Activated naive CD4-positive, alpha-beta T cell treated with Interleukin-2 at 50 U/mL for 16 hours (primary cell): ENCODE results near the gene FOXI3.
"Not testable (repeated sequence)": the region's sequence is repeated elsewhere in the genome, so short reads cannot be mapped to it uniquely, and the experiment has no call there.

Source experiments
- DNase-seq: peaks from one replicate; pipeline ENCODE4 v3.0.0-alpha.2; 2020

FOXI3 gene

DNA sequence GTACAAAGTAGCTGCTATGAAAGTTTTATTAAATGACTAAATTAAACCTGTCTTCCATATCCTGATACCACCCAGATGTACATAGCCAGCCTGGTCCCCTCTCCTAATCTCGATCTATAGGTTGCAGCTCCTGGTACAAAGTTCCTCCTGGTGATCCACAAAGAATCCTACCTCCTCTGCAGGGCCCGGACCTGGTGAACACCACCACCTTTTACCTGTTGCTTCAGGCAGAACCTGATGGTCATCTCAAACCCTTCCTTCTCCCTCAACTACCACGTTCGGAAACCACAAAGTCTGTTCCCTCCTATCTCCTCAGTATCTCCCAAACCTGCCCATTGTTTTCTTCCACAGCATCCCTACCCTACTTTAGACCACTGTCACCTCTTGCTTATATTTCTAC is 15.5 kb downstream of the FOXI3 start:
- DNase-seq: no peak

- DNase-seq: no peak
These were observed 22.6 kb downstream of the FOXI3 start for GRCh38 chr2:88429929-88430328.

GRCh38 chr2:88423733-88424132 is 28.8 kb downstream of the FOXI3 start:
- DNase-seq: no peak

DNA sequence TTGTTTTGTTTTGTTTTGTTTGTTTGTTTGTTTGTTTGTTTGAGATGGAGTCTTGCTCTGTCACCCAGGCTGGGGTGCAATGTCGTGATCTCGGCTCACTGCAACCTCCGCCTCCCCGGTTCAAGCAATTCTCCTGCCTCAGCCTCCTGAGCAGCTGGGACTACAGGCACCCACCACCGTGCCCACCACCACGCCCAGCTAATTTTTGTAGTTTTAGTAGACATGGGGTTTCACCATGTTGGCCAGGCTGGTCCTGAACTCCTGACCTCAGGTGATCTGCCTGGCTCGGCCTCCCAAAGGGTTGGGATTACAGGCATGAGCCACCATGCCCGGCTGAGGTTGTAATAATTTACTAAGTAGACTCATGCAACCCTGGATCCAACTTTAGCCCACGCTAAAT is 33.4 kb downstream of the FOXI3 start:
- DNase-seq: not testable (repeated sequence)

DNA sequence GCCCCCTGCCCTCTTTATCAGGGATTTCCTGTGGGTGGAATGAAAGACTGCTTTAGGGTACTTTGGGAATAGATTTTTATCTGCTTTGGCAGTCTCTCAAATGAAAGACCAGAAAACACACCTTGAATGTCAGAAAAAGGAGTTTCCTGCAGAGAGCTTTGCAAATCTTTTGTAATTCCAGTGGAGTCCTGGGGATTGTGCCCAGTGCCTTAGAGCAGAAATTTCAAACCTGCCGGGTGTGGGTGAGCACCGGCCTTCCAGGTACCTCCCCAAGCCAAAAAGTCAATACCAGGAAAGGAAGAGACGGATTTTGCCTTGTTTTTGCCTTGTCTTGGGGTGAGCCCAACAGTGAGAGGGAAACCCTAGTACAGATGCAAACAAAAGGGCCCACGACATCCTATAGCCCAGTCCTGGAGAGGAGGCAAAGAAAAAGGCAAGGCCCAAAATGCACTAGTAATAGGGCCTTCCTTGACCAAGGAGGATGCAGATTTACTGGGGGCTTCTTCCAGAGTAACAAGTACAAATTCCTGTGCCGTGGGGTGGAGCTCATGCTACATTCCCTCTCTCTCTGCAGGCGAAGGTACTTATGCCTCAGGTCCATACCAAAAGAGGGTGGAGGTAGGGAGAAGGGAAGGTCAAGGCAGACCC is 36.4 kb downstream of the FOXI3 start:
- DNase-seq: no peak

GRCh38 chr2:88408870-88409269 is 43.6 kb downstream of the FOXI3 start:
- not testable (repeated sequence) for DNase-seq

DNA sequence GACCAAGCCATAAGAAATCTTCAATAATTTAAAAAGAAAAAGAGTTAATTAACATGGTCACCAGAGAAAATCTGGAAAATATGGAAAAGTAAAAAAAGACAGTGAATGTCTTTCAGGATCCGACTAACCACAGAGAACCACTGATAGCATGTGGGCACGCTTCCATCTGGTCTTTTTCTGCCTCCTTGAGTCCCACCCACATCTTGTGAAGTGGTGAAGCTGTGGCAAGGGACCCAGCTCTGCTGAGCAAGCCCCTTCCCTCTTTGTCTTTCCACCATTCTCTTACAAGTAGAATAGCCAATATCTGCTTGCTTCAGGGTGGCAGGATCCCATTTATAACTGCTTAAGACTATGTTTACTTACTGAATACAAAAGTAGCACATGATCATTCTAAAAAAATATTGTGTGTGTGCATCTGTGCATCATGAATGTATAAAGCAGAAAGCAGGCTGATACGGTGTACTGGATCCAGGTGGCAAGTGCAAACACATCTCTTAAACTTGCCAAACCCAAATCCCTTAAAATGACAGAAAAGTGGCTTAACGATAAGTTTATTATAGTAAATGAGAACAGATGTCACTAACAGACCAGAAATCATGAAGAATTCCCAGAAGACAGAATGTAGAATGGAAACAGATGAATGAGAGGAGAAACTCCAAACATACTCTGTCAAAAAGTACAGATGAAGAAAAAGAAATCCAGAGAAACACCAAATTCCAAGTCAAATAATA is 52.3 kb downstream of the FOXI3 start:
- DNase-seq: no peak

DNA sequence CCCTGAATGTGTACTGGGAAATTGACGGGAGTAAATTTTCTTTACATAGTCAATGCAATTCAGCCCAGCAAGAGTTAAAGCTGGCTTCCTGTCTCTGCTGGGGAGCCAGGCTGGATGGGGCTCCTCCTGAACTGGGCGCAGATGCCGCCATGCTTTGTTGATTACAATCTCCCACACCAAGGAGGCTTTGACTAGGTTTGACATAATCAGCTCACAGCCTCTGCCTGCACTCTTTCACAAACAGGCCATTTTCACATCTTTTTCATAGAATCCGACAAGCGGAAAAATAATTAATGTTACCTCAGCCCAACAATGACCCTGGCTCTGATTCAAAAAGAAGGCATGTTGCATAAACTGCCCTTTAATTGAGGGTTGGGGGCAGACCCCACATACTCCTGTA is 54.3 kb downstream of the FOXI3 start:
- DNase-seq: no peak
